ENCODE measurements around the gene AIM2. TPM values are rescaled to one million over a fixed set of nuclear protein-coding genes. Genes with fewer than 3 reads are reported as not detected.

Gene AIM2
- total RNA-seq, 1 experiment from 2014 or later: not detected

- no TSS peak for BruUV-seq (replicated peaks)
- Histone ChIP-seq H3K9me3 (ENCODE audit: control insufficient read depth, insufficient read depth, low read depth, low read length) (no peaks in the 10 kb centered on the region), H3K36me3 (ENCODE audit: control insufficient read depth, insufficient read depth, low read length) (no peaks in the 10 kb centered on the region), H3K27me3 (ENCODE audit: control insufficient read depth, insufficient read depth, low read length) (peaks cover 2% of the 10 kb centered on the region; the same call in 1 of the 2 replicates), H3K4me3 (ENCODE audit: low read depth in 2 of 2, low read length in 2 of 2) (no peak overlapping the region), H3K4me1 (ENCODE audit: control insufficient read depth, insufficient read depth, low read length) (no peaks in the 10 kb centered on the region), H3K27ac (ENCODE audit: low read length) (no peak overlapping the region)
- intact Hi-C loops (cut with micrococcal nuclease; ENCODE audit: unreplicated experiment) (no loop called here), in situ Hi-C loops (cut with HindIII; ENCODE audit: low pct_unique_long_range_greater_than_20kb, low sequenced_read_pairs) (no loop called here)
- no peak for ATAC-seq
- POLR2A ChIA-PET: no interaction called here
- no peak for TF ChIP-seq POLR2AphosphoS5 (IDR thresholded peaks at IDR 0.05; ENCODE audit: low read depth, low read length)
- no peak for TF ChIP-seq CTCF (IDR thresholded peaks at IDR 0.05)
- no peak for TF ChIP-seq SIN3A (IDR thresholded peaks at IDR 0.05; ENCODE audit: borderline replicate concordance, insufficient read depth, low read depth, low read length)
- TF ChIP-seq TCF7L2 (IDR thresholded peaks at IDR 0.05; ENCODE audit: low read depth, low read length): no peak
- no peak for TF ChIP-seq REST (IDR thresholded peaks at IDR 0.05; ENCODE audit: insufficient read depth in 1 of 2, low read depth in 2 of 2, low read length in 1 of 2)
- CTCF ChIA-PET: no interaction called here
- DNase-seq (ENCODE audit: low read depth, low spot score): no peak
Observed at GRCh38 chr1:159012495-159012894, 64.1 kb downstream of the AIM2 start.

Other genes starting within 250 kb of the AIM2 start
- gene MNDA, start 245.4 kb downstream of the AIM2 start, total RNA-seq (2021; ENCODE audit: unreplicated experiment): not detected
- not detected for gene PYHIN1, start 145.2 kb downstream of the AIM2 start, total RNA-seq (2021; ENCODE audit: unreplicated experiment)
- 0.36 TPM for gene IFI16, start 66.9 kb downstream of the AIM2 start, total RNA-seq (2021; ENCODE audit: unreplicated experiment)
- gene CADM3, start 94.8 kb upstream of the AIM2 start, total RNA-seq (2021; ENCODE audit: unreplicated experiment): 0.28 TPM
- not detected for gene ACKR1, start 128.1 kb upstream of the AIM2 start, total RNA-seq (2021; ENCODE audit: unreplicated experiment)
- gene FCER1A, start 225.6 kb upstream of the AIM2 start, total RNA-seq (2021; ENCODE audit: unreplicated experiment): not detected